Omental fat pad (tissue), 4 donors: ENCODE measurements around the gene N4BP2L2. TPM values are rescaled to one million over a fixed set of nuclear protein-coding genes. Genes with fewer than 3 reads are reported as not detected.

ENCODE experiments used
- ATAC-seq: fragments of 150-250 bp; one replicate; pipeline ENCODE4 v1.9.1; 2016; ENCODE audit warnings: mild to moderate bottlenecking, moderate library complexity; ENCODE audit not compliant: low FRiP score
- DNase-seq: peaks from one replicate; pipeline ENCODE4 v3.0.0-alpha.2; 2019; ENCODE audit warnings: low spot score
- CTCF ChIP-seq, 3 donors: fragments of 450-650 bp; IDR thresholded peaks; one replicate each; pipeline ENCODE4 v1.5.1; 2016 to 2017; ENCODE audit warnings: antibody characterized with exemption in 3 of 3, mild to moderate bottlenecking in 3 of 3, moderate library complexity in 2 of 3
- total RNA-seq, 4 donors: library from RNA; depleted of rRNA; stranded (reverse); fragments of >200 nt; gene quantifications; one replicate each; pipeline ENCODE4 v1.1.0, GENCODE V29; 2016

The N4BP2L2 gene
- total RNA-seq, 4 donors from 2014 or later = 95.2 to 202 (median 136) TPM

- DNase-seq (no peak), ATAC-seq (no peak)
- TF ChIP-seq CTCF (IDR thresholded peaks at IDR 0.05) = no peak
Observed at GRCh38 chr13:32438871-32439270, 99.7 kb downstream of the N4BP2L2 start.

GRCh38 chr13:32432856-32433255 lies 105.7 kb downstream of the N4BP2L2 start:
- DNase-seq = no peak
- no peak for TF ChIP-seq CTCF (IDR thresholded peaks at IDR 0.05)
- ATAC-seq = no peak

GRCh38 chr13:32431361-32431760 lies 107.2 kb downstream of the N4BP2L2 start:
- no peak for DNase-seq
- ATAC-seq = no peak
- TF ChIP-seq CTCF (IDR thresholded peaks at IDR 0.05) = no peak

GRCh38 chr13:32430018-32430747 lies 108.4 kb downstream of the N4BP2L2 start:
- no peak for TF ChIP-seq CTCF (IDR thresholded peaks at IDR 0.05)

GRCh38 chr13:32429433-32429909 lies 109.1 kb downstream of the N4BP2L2 start:
- no peak for ATAC-seq
- no peak for TF ChIP-seq CTCF (IDR thresholded peaks at IDR 0.05)

More at GRCh38 chr13:32430018-32430747, 108.4 kb downstream of the N4BP2L2 start:
- no peak for DNase-seq
- ATAC-seq = no peak

GRCh38 chr13:32428581-32429432 lies 109.8 kb downstream of the N4BP2L2 start:
- TF ChIP-seq CTCF (IDR thresholded peaks at IDR 0.05) = no peak
- no peak for ATAC-seq
- no peak for DNase-seq

More at GRCh38 chr13:32429433-32429909, 109.1 kb downstream of the N4BP2L2 start:
- DNase-seq = no peak
